ENCODE results near the gene CLEC2D.
"Not testable (repeated sequence)": the region's sequence is repeated elsewhere in the genome, so short reads cannot be mapped to it uniquely, and the experiment has no call there.

The CLEC2D gene

DNA sequence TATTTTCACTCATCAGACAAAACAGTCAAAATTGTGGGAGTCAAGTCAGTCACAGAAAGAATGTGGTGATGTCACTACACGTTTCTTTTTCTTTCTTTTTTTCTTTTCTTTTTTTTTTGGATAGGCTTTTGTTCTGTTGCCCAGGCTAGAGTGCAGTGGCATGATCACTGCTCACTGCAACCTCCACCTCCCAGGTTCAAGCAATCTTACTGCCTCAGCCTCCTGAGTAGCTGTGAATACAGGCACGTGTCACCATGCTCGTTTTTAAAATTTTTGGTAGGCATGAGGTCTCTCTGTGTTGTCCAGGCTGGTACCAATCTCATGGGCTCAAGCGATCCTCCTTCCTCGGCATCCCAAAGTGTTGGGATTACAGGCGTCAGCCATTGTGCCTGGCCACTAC, 61.1 kb downstream of the CLEC2D start:
- DNase-seq (ENCODE audit: low read depth), result no peak

DNA sequence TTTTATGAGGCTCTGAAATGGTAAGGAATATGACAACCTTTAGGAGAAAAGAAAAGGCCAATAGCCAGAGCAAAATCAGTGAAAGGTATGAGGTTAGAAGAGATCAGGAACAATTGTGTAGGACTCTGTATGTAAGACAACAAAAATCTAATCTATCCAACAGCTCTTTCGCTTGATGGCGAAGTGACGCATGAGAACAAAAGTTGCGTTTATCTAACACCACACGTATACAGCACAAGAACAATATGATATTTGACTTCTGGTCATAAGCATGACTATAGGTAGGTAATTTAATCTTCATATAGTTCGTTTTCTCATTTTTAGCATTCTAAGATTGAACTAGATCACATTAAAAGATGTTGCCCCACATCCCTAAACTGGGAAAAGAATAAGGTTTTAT, 61.9 kb downstream of the CLEC2D start:
- no peak for DNase-seq (ENCODE audit: low read depth)

DNA sequence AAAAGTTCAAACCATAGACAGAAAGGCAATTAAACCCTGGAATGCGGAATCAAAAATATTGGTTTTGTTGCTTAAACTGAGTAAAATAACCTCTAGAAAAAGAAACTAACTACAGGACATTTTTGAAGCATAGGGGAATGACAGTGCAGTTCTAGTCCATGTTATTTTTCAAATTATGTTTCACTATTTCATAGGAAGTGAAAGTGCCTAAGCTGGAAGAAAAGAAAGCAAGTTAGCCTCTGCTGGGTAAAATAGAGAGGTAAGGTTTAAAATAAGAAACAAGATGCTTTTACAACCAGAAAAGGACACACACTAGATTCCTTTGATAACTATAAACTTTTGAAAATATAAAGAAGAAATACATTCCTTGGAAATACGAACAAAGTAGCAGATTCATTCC, 62.3 kb downstream of the CLEC2D start:
- no peak for DNase-seq (ENCODE audit: low read depth)

DNA sequence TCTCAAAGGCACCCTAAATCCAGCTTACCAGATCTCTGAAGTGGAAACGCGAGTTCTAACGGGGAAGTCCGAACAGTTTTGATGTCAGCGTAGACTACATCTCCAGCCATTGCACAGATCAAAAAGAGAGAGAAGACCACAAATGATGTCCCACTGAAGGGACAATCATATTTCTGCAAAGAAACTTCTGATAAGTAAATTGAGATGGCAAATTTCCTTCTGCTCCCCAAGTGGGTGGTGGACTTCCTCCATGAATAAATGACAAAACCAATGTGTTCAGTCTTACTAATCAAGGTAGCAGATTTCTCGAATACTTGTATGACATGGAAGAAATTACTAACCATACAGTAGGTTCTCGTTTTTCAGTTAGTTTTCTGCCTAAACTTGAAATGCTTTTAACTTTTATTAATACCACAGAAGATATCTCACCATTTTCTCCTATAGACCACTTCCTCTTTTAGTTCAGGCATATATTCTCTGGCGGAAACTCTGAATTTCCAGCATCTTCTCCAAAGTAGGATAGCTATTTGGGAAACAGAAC, 63.5 kb downstream of the CLEC2D start, which contains the start of gene CLECL1:
Gene CLECL1 (minus strand): TSS at position 177 of the 541 bp plus-strand sequence.
- DNase-seq (ENCODE audit: low read depth), result no peak

DNA sequence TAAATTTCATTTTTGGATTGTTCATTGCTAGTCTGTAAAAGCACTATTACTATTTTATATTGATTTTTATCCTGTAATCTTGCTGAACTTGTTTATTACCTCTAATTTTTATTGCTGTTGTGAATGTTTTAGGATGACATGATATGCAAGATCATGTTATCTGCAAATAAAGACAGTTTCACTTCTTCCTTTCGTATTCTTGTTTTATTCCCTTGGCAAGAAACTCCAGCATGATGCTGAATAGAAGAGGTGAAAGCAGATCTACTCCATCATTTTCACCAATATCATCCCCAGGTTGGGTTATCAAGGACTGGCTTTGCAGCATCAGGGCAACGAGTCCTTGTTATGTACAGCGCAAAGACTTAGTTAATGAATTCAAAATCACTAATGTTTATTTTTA, 66.1 kb downstream of the CLEC2D start:
- DNase-seq (ENCODE audit: low read depth), result no peak

DNA sequence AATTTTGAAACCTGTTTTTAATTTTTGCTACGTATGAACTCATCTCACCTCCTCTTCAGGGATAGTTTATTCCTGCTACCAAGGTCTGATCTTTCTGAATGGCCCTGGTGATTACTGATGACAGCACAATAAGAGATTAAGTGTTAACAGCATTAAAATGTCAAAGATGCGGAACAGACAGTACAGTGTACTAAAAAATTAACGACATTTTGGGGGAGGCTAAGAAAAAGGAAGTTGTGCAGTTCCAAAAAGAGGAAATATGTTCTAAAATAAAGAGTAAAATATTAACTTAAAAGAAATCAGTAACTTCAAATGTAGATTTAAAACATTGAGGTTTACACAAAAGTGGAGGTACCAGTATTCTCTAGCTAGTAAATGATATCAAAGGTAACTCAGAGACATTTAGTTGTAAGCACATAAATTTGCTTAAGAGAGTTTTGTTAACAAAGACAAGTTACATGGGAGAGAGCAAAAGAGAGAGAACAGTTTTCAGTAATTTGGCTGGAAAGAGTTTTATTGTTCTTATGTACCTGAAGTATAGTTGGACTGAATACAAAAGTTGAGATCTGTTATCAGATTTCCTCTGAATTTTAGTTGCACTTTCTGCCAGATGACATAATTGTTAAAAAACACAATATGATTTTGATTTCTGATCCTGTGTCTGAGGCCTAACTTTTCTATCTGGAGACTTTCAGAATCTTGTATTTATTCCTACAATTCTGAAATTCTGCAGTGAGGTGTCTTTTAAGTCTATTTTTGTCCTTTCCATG, 67.6 kb downstream of the CLEC2D start:
- DNase-seq (ENCODE audit: low read depth), result no peak

DNA sequence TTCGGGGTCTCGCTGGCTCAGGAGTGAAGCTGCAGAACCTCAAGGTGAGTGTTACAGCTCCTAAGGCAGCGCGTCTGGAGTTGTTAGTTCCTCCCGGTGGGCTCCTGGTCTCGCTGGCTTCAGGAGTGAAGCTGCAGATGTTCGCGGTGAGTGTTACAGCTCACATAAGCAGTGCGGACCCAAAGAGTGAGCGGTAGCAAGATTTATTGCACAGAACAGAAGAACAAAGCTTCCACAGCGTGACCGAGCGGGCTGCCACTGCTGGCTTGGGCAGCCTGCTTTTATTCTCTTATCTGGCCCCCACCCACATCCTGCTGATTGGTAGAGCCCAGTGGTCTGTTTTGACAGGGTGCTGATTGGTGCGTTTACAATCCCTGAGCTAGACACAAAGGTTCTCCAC, 69.4 kb downstream of the CLEC2D start:
- DNase-seq (ENCODE audit: low read depth), result not testable (repeated sequence)

DNA sequence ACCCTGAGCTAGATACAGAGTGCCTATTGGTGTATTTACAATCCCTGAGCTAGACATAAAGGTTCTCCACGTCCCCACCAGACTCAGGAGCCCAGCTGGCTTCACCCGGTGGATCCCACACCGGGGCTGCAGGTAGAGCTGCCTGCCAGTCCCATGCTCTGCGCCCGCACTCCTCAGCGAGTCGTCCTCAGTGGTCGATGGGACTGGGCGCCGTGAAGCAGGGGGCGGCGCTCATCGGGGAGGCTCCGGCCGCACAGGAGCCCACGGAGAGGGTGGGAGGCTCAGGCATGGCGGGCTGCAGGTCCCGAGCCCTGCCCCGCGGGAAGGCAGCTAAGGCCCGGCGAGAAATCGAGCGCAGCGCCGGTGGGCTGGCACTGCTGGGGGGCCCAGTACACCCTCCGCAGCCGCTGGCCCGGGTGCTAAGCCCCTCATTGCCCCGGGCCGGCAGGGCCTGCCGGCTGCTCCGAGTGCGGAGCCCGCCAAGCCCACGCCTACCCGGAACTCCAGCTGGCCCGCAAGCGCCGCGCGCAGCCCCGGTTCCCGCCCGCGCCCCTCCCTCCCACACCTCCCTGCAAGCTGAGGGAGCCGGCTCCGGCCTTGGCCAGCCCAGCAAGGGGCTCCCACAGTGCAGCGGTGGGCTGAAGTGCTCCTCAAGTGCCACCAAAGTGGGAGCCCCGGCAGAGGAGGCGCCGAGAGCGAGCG, 70.0 kb downstream of the CLEC2D start:
- not testable (repeated sequence) for DNase-seq (ENCODE audit: low read depth)

DNA sequence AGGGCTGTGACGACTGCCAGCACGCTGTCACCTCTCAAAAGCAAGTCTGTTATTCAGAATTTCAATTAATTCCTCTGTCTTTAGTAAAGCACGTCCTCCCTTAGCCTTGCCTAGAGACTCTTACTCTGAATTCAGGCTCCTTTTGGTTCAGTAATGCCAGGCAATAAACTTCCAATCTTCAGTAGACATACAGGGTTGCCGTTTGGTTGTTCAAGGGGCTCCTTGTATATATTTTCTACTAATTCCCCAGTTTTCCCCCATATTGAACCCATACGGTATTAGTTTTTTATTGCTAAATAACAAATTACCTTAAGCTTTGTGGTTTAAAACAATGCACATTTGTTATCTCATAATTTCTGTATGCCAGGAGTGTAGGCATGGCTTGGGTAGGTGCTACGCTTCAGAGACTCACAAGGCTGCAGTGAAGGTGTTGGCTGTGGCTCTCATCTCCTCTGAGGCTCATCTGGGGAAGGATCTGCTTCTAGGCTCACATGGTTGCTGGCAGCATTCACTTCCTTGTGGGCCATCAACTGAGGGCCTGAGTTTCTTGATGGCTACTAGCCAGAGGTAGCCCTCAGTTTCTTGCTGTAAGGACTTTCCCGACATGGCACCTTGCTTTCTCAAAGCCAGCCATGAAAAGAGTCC, 70.7 kb downstream of the CLEC2D start:
- no peak for DNase-seq (ENCODE audit: low read depth)

DNA sequence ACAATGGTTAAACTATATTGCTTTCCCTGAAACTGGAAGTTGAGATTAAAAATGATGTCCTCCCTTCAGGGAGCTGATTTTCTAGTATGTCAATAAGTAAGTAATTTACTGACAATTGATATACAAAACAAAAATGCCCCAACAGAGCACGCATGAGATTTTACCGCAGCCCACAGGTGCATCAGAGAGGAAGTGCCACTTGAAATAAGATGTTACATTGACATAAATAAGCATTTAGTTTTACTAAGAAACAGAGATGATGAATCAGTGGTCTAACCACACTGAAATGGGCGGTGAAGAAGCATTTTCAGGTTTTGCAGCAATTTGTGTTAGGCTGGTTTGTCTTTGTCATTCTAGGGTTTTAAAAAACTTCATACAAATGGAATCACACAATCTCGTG, 72.2 kb downstream of the CLEC2D start:
- no peak for DNase-seq (ENCODE audit: low read depth)

DNA sequence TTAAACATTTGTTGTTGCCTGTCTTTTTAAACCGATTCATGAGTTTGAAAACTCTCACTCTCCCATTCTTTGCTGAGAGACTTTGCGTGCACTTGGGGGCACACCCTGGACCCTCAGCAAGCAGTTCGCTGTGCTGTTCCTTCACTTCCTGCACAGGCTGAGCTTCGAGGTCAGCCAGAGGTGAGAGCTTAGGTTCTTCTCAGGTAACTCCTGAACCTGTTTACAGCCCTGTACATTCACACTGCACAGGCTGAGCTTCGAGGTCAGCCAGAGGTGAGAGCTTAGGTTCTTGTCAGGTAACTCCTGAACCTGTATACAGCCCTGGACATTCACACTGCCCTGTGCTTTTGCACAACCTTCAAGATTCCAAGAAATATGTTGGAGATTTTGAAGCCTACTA, 73.1 kb downstream of the CLEC2D start:
- DNase-seq (ENCODE audit: low read depth), result no peak

DNA sequence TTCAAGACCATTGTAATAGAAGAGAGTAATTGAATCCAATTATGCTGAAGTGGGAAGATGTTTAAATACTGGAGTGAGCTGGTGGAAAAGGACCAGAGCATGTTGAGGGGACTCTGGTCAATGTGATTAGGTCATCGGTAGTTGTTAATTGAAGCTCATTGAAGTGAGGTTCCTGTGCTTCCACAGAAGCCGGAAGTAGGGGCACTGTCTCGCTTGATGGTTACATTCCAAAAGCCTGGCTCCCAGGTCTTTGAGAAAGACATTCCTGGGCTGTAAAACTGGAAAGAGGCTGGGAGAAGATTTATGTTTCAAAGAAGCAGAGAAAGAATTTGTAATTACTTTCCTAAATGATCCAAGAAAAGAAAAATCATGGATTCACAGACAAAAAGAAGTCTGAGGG, 75.7 kb downstream of the CLEC2D start:
- no peak for DNase-seq (ENCODE audit: low read depth)

Measured in iris pigment epithelial cell (primary cell).